Trophoblast cell (in vitro differentiated cells and primary cell): ENCODE measurements around the gene COL5A1.
A peak's percentile ranks its signal among the peaks of the same experiment; 100 is the strongest.
"Not testable (repeated sequence)": the region's sequence is repeated elsewhere in the genome, so short reads cannot be mapped to it uniquely, and the experiment has no call there.

Experiments
- DNase-seq, 2 donors: peaks; one replicate each; pipeline ENCODE4 v3.0.0-alpha.2; 2016
- H2AFZ ChIP-seq: 2 replicates; pipeline ENCODE4 v1.6.1; 2013; ENCODE audit warnings: low read length, moderate library complexity, mild to moderate bottlenecking; ENCODE audit not compliant: insufficient read depth, poor library complexity
- H2AK5ac ChIP-seq: 2 replicates; pipeline ENCODE4 v1.6.1; 2013; ENCODE audit warnings: mild to moderate bottlenecking, low read length
- H2BK120ac ChIP-seq: 2 replicates; pipeline ENCODE4 v1.6.1; 2013; ENCODE audit warnings: low read length, mild to moderate bottlenecking, moderate library complexity; ENCODE audit not compliant: insufficient read depth, poor library complexity
- H2BK12ac ChIP-seq: 2 replicates; pipeline ENCODE4 v1.6.1; 2013; ENCODE audit warnings: mild to moderate bottlenecking, low read length, moderate library complexity
- H2BK5ac ChIP-seq: 2 replicates; pipeline ENCODE4 v1.6.1; 2013; ENCODE audit warnings: low read length, low read depth, moderate library complexity, mild to moderate bottlenecking; ENCODE audit not compliant: poor library complexity
- H3K14ac ChIP-seq: 2 replicates; pipeline ENCODE4 v1.6.1; 2013; ENCODE audit warnings: mild to moderate bottlenecking, low read length
- H3K18ac ChIP-seq: 2 replicates; pipeline ENCODE4 v1.6.1; 2013; ENCODE audit warnings: mild to moderate bottlenecking, low read length
- H3K23ac ChIP-seq: 2 replicates; pipeline ENCODE4 v1.6.1; 2013; ENCODE audit warnings: low read length
- H3K27ac ChIP-seq: 2 replicates; pipeline ENCODE4 v1.5.1; 2013; ENCODE audit warnings: low read depth, mild to moderate bottlenecking, inconsistent platforms, low read length, moderate library complexity
- H3K27me3 ChIP-seq: 2 replicates; pipeline ENCODE4 v1.6.1; 2013; ENCODE audit warnings: inconsistent platforms, mild to moderate bottlenecking, low read length, moderate library complexity; ENCODE audit not compliant: insufficient read depth
- H3K36me3 ChIP-seq, 2 experiments: 1 replicate in 1 of 2; 2 replicates in 1 of 2; pipeline ENCODE4 v1.6.1; 2013; ENCODE audit warnings: low read length in 2 of 2, mild to moderate bottlenecking in 2 of 2, moderate library complexity in 1 of 2; ENCODE audit not compliant: insufficient read depth in 2 of 2, control insufficient read depth in 1 of 2
- H3K4ac ChIP-seq: 2 replicates; pipeline ENCODE4 v1.6.1; 2013; ENCODE audit warnings: low read depth, mild to moderate bottlenecking, low read length, moderate library complexity
- H3K4me1 ChIP-seq, 2 experiments: 1 replicate in 1 of 2; 2 replicates in 1 of 2; pipeline ENCODE4 v1.6.1; 2013; ENCODE audit warnings: low read length in 2 of 2, mild to moderate bottlenecking in 2 of 2, moderate library complexity in 1 of 2; ENCODE audit not compliant: insufficient read depth in 2 of 2, control insufficient read depth in 1 of 2
- H3K4me2 ChIP-seq: 2 replicates; pipeline ENCODE4 v1.6.1; 2013; ENCODE audit warnings: inconsistent platforms, mild to moderate bottlenecking, low read length, moderate library complexity
- H3K4me3 ChIP-seq: 2 replicates; pipeline ENCODE4 v1.5.1; 2013; ENCODE audit warnings: mild to moderate bottlenecking, low read depth, low read length, inconsistent platforms
- H3K79me1 ChIP-seq: one replicate; pipeline ENCODE4 v1.6.1; 2013; ENCODE audit warnings: low read length
- H3K79me2 ChIP-seq: 2 replicates; pipeline ENCODE4 v1.6.1; 2013; ENCODE audit warnings: low read length, mild to moderate bottlenecking; ENCODE audit not compliant: control insufficient read depth, insufficient read depth, poor library complexity
- H3K9ac ChIP-seq: 2 replicates; pipeline ENCODE4 v1.6.1; 2013; ENCODE audit warnings: mild to moderate bottlenecking, low read length
- H3K9me3 ChIP-seq: 2 replicates; pipeline ENCODE4 v1.6.1; 2013; ENCODE audit warnings: low read depth, mild to moderate bottlenecking, control low read depth, inconsistent platforms, low read length; ENCODE audit not compliant: insufficient read depth
- H4K12ac ChIP-seq: 2 replicates; pipeline ENCODE4 v1.6.1; 2013; ENCODE audit warnings: low read depth, mild to moderate bottlenecking, low read length, moderate library complexity
- H4K8ac ChIP-seq: 2 replicates; pipeline ENCODE4 v1.6.1; 2013; ENCODE audit warnings: low read depth, mild to moderate bottlenecking, low read length, moderate library complexity
- H4K91ac ChIP-seq: one replicate; pipeline ENCODE4 v1.6.1; 2013; ENCODE audit warnings: low read depth, mild to moderate bottlenecking, low read length, moderate library complexity
- WGBS: extraction: QIAGEN DNeasy Blood & Tissue Kit; methylation state at CpG from one replicate; pipeline ENCODE4 v1.1.7; 2013; ENCODE audit warnings: missing lambda C conversion rate; ENCODE audit not compliant: insufficient read length, insufficient coverage; ENCODE audit errors: extremely low coverage; 5-methylcytosine and 5-hydroxymethylcytosine counted together

The COL5A1 gene

GRCh38 chr9:134702291-134702690 is 60.7 kb downstream of the COL5A1 start:
- no peak overlapping the region for H3K4ac ChIP-seq
- peaks cover 83 to 84% of the 10 kb centered on the region in 2 experiments for H3K36me3 ChIP-seq
- no peak overlapping the region for H3K4me3 ChIP-seq

DNA sequence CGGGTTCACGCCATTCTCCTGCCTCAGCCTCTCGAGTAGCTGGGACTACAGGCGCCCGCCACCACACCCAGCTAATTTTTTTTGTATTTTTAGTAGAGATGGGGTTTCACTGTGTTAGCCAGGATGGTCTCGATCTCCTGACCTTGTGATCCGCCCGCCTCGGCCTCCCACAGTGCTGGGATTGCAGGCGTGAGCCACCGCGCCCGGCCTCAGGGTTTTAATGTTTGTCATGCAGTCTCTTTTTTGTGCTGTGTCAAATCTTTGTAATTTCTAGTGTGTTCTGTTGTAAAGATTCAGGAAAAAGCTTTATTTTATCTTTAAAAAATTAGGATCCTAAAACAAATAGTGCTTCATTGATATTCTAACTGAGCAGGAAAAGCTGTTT is 62.1 kb downstream of the COL5A1 start:
- H2AFZ ChIP-seq, result not testable (repeated sequence)
- peaks cover 91 to 92% of the 10 kb centered on the region in 2 experiments for H3K36me3 ChIP-seq

More at GRCh38 chr9:134702291-134702690, 60.7 kb downstream of the COL5A1 start:
- WGBS, result no CpG with 5 or more reads among the region's 18 CpGs
- Histone ChIP-seq H3K23ac (no peak overlapping the region), H2AK5ac (no peak overlapping the region), H3K4me2 (no peak overlapping the region), H3K79me2 (peaks cover 2% of the 10 kb centered on the region), H2BK5ac (no peak overlapping the region), H4K12ac (no peak overlapping the region), H3K79me1 (peaks cover 2% of the 10 kb centered on the region), H3K9ac (no peak overlapping the region), H3K14ac (no peak overlapping the region), H3K27me3 (no peaks in the 10 kb centered on the region), H3K18ac (no peak overlapping the region), H2BK120ac (no peak overlapping the region), H3K27ac (no peak overlapping the region), H3K4me1 (peaks cover 5 to 9% of the 10 kb centered on the region in 2 experiments), H4K91ac (no peak overlapping the region), H3K9me3 (peaks cover 3% of the 10 kb centered on the region), H2AFZ (no peak overlapping the region), H4K8ac (no peak overlapping the region), H2BK12ac (no peak overlapping the region)
- DNase-seq, result no peak

GRCh38 chr9:134704498-134704897 is 62.9 kb downstream of the COL5A1 start:
- H2AFZ ChIP-seq, result no peak overlapping the region
- DNase-seq, result no peak
- H3K79me1 ChIP-seq, result peaks cover 5% of the 10 kb centered on the region
- H3K4me2 ChIP-seq, result no peak overlapping the region
- no peak overlapping the region for H2BK12ac ChIP-seq
- no peak overlapping the region for H2BK5ac ChIP-seq
- no peaks in the 10 kb centered on the region for H3K27me3 ChIP-seq
- no peak overlapping the region for H4K12ac ChIP-seq
- no peak overlapping the region for H2BK120ac ChIP-seq
- H3K14ac ChIP-seq, result no peak overlapping the region
- peaks cover 94 to 95% of the 10 kb centered on the region in 2 experiments for H3K36me3 ChIP-seq
- no peak overlapping the region for H2AK5ac ChIP-seq
- no peak overlapping the region for H4K91ac ChIP-seq
- WGBS, result no CpG with 5 or more reads among the region's 10 CpGs
- H3K79me2 ChIP-seq, result peaks cover 2% of the 10 kb centered on the region
- H3K27ac ChIP-seq, result no peak overlapping the region
- no peak overlapping the region for H3K23ac ChIP-seq
- peaks cover 2 to 5% of the 10 kb centered on the region in 2 experiments for H3K4me1 ChIP-seq
- H3K9ac ChIP-seq, result no peak overlapping the region
- H3K4ac ChIP-seq, result no peak overlapping the region
- no peak overlapping the region for H3K18ac ChIP-seq
- no peak overlapping the region for H4K8ac ChIP-seq
- H3K4me3 ChIP-seq, result no peak overlapping the region
- H3K9me3 ChIP-seq, result peaks cover 3% of the 10 kb centered on the region

More for the DNA sequence above, 62.1 kb downstream of the COL5A1 start:
- not testable (repeated sequence) for H2BK120ac ChIP-seq, H3K23ac ChIP-seq, H2AK5ac ChIP-seq, H4K12ac ChIP-seq, H3K79me2 ChIP-seq, H3K27ac ChIP-seq, H4K8ac ChIP-seq, H3K18ac ChIP-seq, H3K4me2 ChIP-seq, H3K79me1 ChIP-seq, H3K9ac ChIP-seq, H3K14ac ChIP-seq, H4K91ac ChIP-seq, H2BK5ac ChIP-seq, DNase-seq, H3K4ac ChIP-seq, H3K27me3 ChIP-seq, H3K4me3 ChIP-seq, H2BK12ac ChIP-seq, H3K4me1 ChIP-seq, H3K9me3 ChIP-seq
- no CpG with 5 or more reads among the region's 13 CpGs for WGBS

GRCh38 chr9:134705786-134706185 is 64.2 kb downstream of the COL5A1 start:
- no CpG with 5 or more reads among the region's 9 CpGs for WGBS
- no peak overlapping the region for H2BK120ac ChIP-seq

More at GRCh38 chr9:134705786-134706185, 64.2 kb downstream of the COL5A1 start:
- Histone ChIP-seq H3K23ac (no peak overlapping the region), H4K91ac (no peak overlapping the region), H3K27me3 (no peaks in the 10 kb centered on the region), H2AFZ (no peak overlapping the region), H3K27ac (no peak overlapping the region), H3K18ac (peak overlapping the region; percentile 5), H3K4me1 (peaks cover 2 to 5% of the 10 kb centered on the region in 2 experiments), H3K4me2 (no peak overlapping the region), H3K14ac (no peak overlapping the region), H3K79me1 (peaks cover 5% of the 10 kb centered on the region), H2AK5ac (no peak overlapping the region), H3K4ac (no peak overlapping the region), H3K4me3 (no peak overlapping the region), H2BK5ac (no peak overlapping the region), H3K79me2 (peaks cover 2% of the 10 kb centered on the region), H3K36me3 (peaks cover 90% of the 10 kb centered on the region in 2 experiments), H2BK12ac (no peak overlapping the region), H3K9me3 (peaks cover 3% of the 10 kb centered on the region), H4K8ac (no peak overlapping the region), H3K9ac (no peak overlapping the region), H4K12ac (no peak overlapping the region)
- no peak for DNase-seq
